Fibroblast of villous mesenchyme (primary cell): ENCODE results near the gene NKAIN1. TPM values are rescaled to one million over a fixed set of nuclear protein-coding genes. Genes with fewer than 3 reads are reported as not detected.
"Not testable (repeated sequence)": the region's sequence is repeated elsewhere in the genome, so short reads cannot be mapped to it uniquely, and the experiment has no call there.

ENCODE experiments used
- DNase-seq: peaks from one replicate; pipeline ENCODE4 v3.0.0-alpha.2; 2010; ENCODE audit warnings: low read depth
- H3K4me3 ChIP-seq: 2 replicates; pipeline ENCODE4 v1.5.1; 2011; ENCODE audit warnings: low read depth, mild to moderate bottlenecking, low read length
- total RNA-seq: library from RNA; depleted of rRNA; stranded (reverse); fragments of >200 nt; gene quantifications from 2 replicates; pipeline ENCODE4 v1.2.3, GENCODE V29; 2012
- TF ChIP-seq, protein P1 (sequence below): IDR thresholded peaks from 2 replicates; pipeline ENCODE4 v1.5.1; 2012; ENCODE audit warnings: low read depth, mild to moderate bottlenecking, low read length; ENCODE audit not compliant: insufficient read depth

The NKAIN1 gene
- total RNA-seq, 1 donor: not detected

- H3K4me3 ChIP-seq: no peak overlapping the region
- TF ChIP-seq, protein P1, sequence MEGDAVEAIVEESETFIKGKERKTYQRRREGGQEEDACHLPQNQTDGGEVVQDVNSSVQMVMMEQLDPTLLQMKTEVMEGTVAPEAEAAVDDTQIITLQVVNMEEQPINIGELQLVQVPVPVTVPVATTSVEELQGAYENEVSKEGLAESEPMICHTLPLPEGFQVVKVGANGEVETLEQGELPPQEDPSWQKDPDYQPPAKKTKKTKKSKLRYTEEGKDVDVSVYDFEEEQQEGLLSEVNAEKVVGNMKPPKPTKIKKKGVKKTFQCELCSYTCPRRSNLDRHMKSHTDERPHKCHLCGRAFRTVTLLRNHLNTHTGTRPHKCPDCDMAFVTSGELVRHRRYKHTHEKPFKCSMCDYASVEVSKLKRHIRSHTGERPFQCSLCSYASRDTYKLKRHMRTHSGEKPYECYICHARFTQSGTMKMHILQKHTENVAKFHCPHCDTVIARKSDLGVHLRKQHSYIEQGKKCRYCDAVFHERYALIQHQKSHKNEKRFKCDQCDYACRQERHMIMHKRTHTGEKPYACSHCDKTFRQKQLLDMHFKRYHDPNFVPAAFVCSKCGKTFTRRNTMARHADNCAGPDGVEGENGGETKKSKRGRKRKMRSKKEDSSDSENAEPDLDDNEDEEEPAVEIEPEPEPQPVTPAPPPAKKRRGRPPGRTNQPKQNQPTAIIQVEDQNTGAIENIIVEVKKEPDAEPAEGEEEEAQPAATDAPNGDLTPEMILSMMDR: no peak
- no peak for DNase-seq
Observed at GRCh38 chr1:31263408-31263807, 23.7 kb upstream of the NKAIN1 start.

DNA sequence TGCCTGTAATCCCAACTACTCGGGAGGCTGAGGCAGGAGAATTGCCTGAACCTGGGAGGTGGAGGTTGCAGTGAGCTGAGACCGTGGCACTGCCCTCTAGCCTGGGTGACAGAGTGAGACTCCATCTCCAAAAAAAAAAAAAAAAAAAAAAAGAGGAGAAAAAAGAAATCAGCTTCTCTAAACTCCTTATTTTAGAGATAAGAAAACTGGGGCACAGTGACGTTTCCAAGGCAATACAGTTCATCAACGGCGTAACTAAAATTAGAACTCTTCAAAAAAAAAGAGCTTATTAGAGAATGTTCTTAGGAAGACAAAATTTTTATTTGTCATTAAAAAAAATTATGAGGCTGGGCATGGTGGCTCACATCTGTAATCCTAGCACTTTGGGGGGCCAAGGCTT lies 22.7 kb upstream of the NKAIN1 start:
- not testable (repeated sequence) for H3K4me3 ChIP-seq

GRCh38 chr1:31261916-31262315 lies 22.2 kb upstream of the NKAIN1 start:
- TF ChIP-seq, protein P1: no peak
- no peak for DNase-seq

More for the DNA sequence above, 22.7 kb upstream of the NKAIN1 start:
- DNase-seq: not testable (repeated sequence)

DNA sequence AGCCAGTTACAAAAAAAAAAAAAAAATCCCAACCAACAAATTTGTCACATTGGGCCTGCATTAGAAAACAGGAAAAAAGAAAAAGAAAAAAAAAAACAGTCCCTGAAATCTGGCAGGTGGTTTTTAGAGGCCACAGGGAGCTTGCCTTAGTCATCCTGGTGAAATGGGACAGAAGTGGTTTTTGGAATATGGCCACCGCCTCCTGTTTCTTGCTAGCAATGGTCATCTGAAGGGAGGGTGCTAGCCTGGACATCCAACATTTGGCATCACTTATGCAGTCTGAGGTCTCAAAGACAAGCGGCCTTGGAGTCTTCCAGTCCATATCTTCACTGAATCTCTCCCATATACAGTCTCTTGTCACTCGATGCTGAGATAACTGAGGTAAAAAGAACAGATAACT lies 20.1 kb upstream of the NKAIN1 start:
- TF ChIP-seq, protein P1: no peak
- no peak for DNase-seq
- H3K4me3 ChIP-seq: no peak overlapping the region

More at GRCh38 chr1:31261916-31262315, 22.2 kb upstream of the NKAIN1 start:
- no peak overlapping the region for H3K4me3 ChIP-seq

GRCh38 chr1:31258581-31258980 lies 18.9 kb upstream of the NKAIN1 start:
- TF ChIP-seq, protein P1: no peak
- no peak overlapping the region for H3K4me3 ChIP-seq
- DNase-seq: peak; percentile 18

DNA sequence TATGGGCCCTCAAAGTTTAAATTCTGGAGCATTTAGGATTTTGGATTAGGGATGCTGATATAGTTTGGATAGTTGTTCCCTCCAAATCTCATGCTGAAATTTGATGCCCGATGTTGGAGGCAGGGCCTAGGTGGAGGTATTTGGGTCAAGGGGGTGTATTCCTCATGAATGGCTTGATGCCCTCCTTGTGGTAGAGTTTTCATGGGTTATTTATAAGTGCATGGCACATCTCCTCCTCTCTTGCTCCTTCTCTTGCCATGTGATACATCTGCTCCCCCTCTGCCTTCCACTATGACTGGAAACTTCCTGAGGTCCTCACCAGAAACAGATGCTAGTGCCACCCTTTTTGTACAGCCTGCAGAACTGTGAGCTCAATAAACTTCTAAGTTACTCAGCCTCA lies 17.5 kb upstream of the NKAIN1 start:
- TF ChIP-seq, protein P1: no peak
- DNase-seq: no peak
- no peak overlapping the region for H3K4me3 ChIP-seq

GRCh38 chr1:31249854-31250253 lies 10.2 kb upstream of the NKAIN1 start:
- no peak overlapping the region for H3K4me3 ChIP-seq
- DNase-seq: no peak
- TF ChIP-seq, protein P1: no peak
